BLaER1 treated with 17β-estradiol and CSF1 and Interleukin-3, amounts not matched to agents 10 nM and 100 nM (cell line): ENCODE results near the gene ROBO2.

Experiments used
- H3K27ac ChIP-seq, 11 experiments: shearing (Covaris generic); formaldehyde crosslinking; 2 replicates each; pipeline ENCODE4 v1.8.1; 2022
- H3K27me3 ChIP-seq, 11 experiments: shearing (Covaris generic); formaldehyde crosslinking; 2 replicates each; pipeline ENCODE4 v1.8.1; 2022
- H3K36me3 ChIP-seq, 11 experiments: shearing (Covaris generic); formaldehyde crosslinking; 2 replicates each; pipeline ENCODE4 v1.8.1; 2022
- H3K4me1 ChIP-seq, 10 experiments: shearing (Covaris generic); formaldehyde crosslinking; 2 replicates each; pipeline ENCODE4 v1.8.1; 2022
- H3K4me2 ChIP-seq, 11 experiments: shearing (Covaris generic); formaldehyde crosslinking; 2 replicates each; pipeline ENCODE4 v1.8.1; 2022
- H3K4me3 ChIP-seq, 10 experiments: shearing (Covaris generic); formaldehyde crosslinking; 2 replicates each; pipeline ENCODE4 v1.8.1; 2022
- H3K9ac ChIP-seq, 11 experiments: shearing (Covaris generic); formaldehyde crosslinking; 2 replicates each; pipeline ENCODE4 v1.8.1; 2022
- H3K9me3 ChIP-seq, 11 experiments: shearing (Covaris generic); formaldehyde crosslinking; replicated peaks in 1 of 11; 2 replicates each; pipeline ENCODE4 v1.8.1; 2022
- H4K20me1 ChIP-seq, 11 experiments: shearing (Covaris generic); formaldehyde crosslinking; 2 replicates each; pipeline ENCODE4 v1.8.1; 2022
- Cebpa-rat ChIP-seq, 11 experiments: shearing (Covaris generic); IDR thresholded peaks; 2 replicates each; pipeline ENCODE4 v1.8.1; 2022

Gene ROBO2

GRCh38 chr3:77039606-77040171, at the start of gene ROBO2:
ROBO2 (plus strand) TSS chr3:77040099; CDS start chr3:77040786, 687 bp downstream.
- Histone ChIP-seq H3K27ac (no peak within 1 kb of the TSS), H3K4me2 (peak within 1 kb of the TSS; percentile 55 to 84 (median 64)), H3K36me3 (no peaks in the 10 kb centered on the region), H3K4me1 (peaks cover 0 to 9% (median 5%) of the 10 kb centered on the region in 10 experiments; a peak in 7 of 20 replicates), H4K20me1 (peaks cover 0 to 4% (median 0%) of the 10 kb centered on the region in 11 experiments; a peak in 2 of 22 replicates), H3K9ac (no peak within 1 kb of the TSS; a peak in 1 of 22 replicates), H3K27me3 (peaks cover 34 to 43% (median 39%) of the 10 kb centered on the region in 11 experiments), H3K9me3 (peaks cover 0 to 13% (median 6%) of the 10 kb centered on the region in 11 experiments; a peak in 6 of 22 replicates), H3K4me3 (peak within 1 kb of the TSS; percentile 40 to 62 (median 52); a peak in 19 of 20 replicates)
- no peak for TF ChIP-seq Cebpa-rat (IDR thresholded peaks at IDR 0.05)

GRCh38 chr3:76990606-76991005, 49.3 kb upstream of the ROBO2 start:
- Histone ChIP-seq H3K27ac (no peak overlapping the region), H3K4me1 (no peaks in the 10 kb centered on the region), H3K4me2 (no peak overlapping the region)

GRCh38 chr3:76991165-76991564, 48.7 kb upstream of the ROBO2 start:
- no peaks in the 10 kb centered on the region for H3K27me3 ChIP-seq
- no peak overlapping the region for H3K9ac ChIP-seq
- H3K36me3 ChIP-seq: no peaks in the 10 kb centered on the region
- TF ChIP-seq Cebpa-rat (IDR thresholded peaks at IDR 0.05): 0 out of 22 replicates have a peak, but pooled peaks of 1 of the 11 experiments have one; percentile 12
- H3K4me1 ChIP-seq: no peaks in the 10 kb centered on the region
- no peak overlapping the region for H3K4me2 ChIP-seq
- no peaks in the 10 kb centered on the region for H4K20me1 ChIP-seq
- H3K4me3 ChIP-seq: no peak overlapping the region
- no peaks in the 10 kb centered on the region for H3K9me3 ChIP-seq
- H3K27ac ChIP-seq: no peak overlapping the region

More at GRCh38 chr3:76990606-76991005, 49.3 kb upstream of the ROBO2 start:
- Histone ChIP-seq H3K36me3 (no peaks in the 10 kb centered on the region), H3K4me3 (no peak overlapping the region), H3K9ac (no peak overlapping the region), H3K9me3 (no peaks in the 10 kb centered on the region), H3K27me3 (no peaks in the 10 kb centered on the region), H4K20me1 (no peaks in the 10 kb centered on the region)
- no peak for TF ChIP-seq Cebpa-rat (IDR thresholded peaks at IDR 0.05)

GRCh38 chr3:76997733-76998132, 42.2 kb upstream of the ROBO2 start:
- Histone ChIP-seq H3K4me1 (no peaks in the 10 kb centered on the region), H3K9ac (no peak overlapping the region)

GRCh38 chr3:76998555-76998954, 41.3 kb upstream of the ROBO2 start:
- H3K9me3 ChIP-seq: no peaks in the 10 kb centered on the region
- no peak overlapping the region for H3K9ac ChIP-seq
- no peak overlapping the region for H3K4me2 ChIP-seq
- no peak for TF ChIP-seq Cebpa-rat (IDR thresholded peaks at IDR 0.05)
- H3K36me3 ChIP-seq: no peaks in the 10 kb centered on the region
- H3K27ac ChIP-seq: no peak overlapping the region
- no peaks in the 10 kb centered on the region for H3K4me1 ChIP-seq
- no peaks in the 10 kb centered on the region for H3K27me3 ChIP-seq
- no peaks in the 10 kb centered on the region for H4K20me1 ChIP-seq
- no peak overlapping the region for H3K4me3 ChIP-seq

More at GRCh38 chr3:76997733-76998132, 42.2 kb upstream of the ROBO2 start:
- Histone ChIP-seq H3K36me3 (no peaks in the 10 kb centered on the region), H3K4me3 (no peak overlapping the region), H4K20me1 (no peaks in the 10 kb centered on the region), H3K9me3 (no peaks in the 10 kb centered on the region), H3K4me2 (no peak overlapping the region), H3K27me3 (no peaks in the 10 kb centered on the region), H3K27ac (no peak overlapping the region)
- TF ChIP-seq Cebpa-rat (IDR thresholded peaks at IDR 0.05): no peak

- Histone ChIP-seq H4K20me1 (no peaks in the 10 kb centered on the region), H3K27me3 (no peaks in the 10 kb centered on the region), H3K27ac (no peak overlapping the region), H3K9ac (no peak overlapping the region), H3K9me3 (no peaks in the 10 kb centered on the region), H3K4me1 (no peaks in the 10 kb centered on the region), H3K36me3 (no peaks in the 10 kb centered on the region), H3K4me2 (no peak overlapping the region), H3K4me3 (no peak overlapping the region)
- TF ChIP-seq Cebpa-rat (IDR thresholded peaks at IDR 0.05): no peak
These were observed 38.7 kb upstream of the ROBO2 start for GRCh38 chr3:77001062-77001701.

GRCh38 chr3:77014226-77014625, 25.7 kb upstream of the ROBO2 start:
- Histone ChIP-seq H3K27ac (no peak overlapping the region), H3K9me3 (no peaks in the 10 kb centered on the region), H4K20me1 (no peaks in the 10 kb centered on the region), H3K27me3 (no peaks in the 10 kb centered on the region), H3K36me3 (no peaks in the 10 kb centered on the region), H3K4me3 (no peak overlapping the region), H3K9ac (no peak overlapping the region), H3K4me1 (no peaks in the 10 kb centered on the region), H3K4me2 (no peak overlapping the region)
- no peak for TF ChIP-seq Cebpa-rat (IDR thresholded peaks at IDR 0.05)

GRCh38 chr3:77025471-77025870, 14.4 kb upstream of the ROBO2 start:
- H3K27ac ChIP-seq: no peak overlapping the region

GRCh38 chr3:77026904-77027634, 12.8 kb upstream of the ROBO2 start:
- Histone ChIP-seq H3K4me2 (no peak overlapping the region), H3K27me3 (no peaks in the 10 kb centered on the region), H3K9me3 (0 out of 22 replicates have a peak, but pooled peaks cover 0 to 5% (median 0%) of the 10 kb centered on the region in 11 experiments), H3K4me3 (no peak overlapping the region), H4K20me1 (no peaks in the 10 kb centered on the region), H3K27ac (0 out of 22 replicates have a peak overlapping the region, but pooled peaks of 1 of the 11 experiments have one; percentile 0), H3K36me3 (no peaks in the 10 kb centered on the region), H3K4me1 (no peaks in the 10 kb centered on the region), H3K9ac (no peak overlapping the region)
- no peak for TF ChIP-seq Cebpa-rat (IDR thresholded peaks at IDR 0.05)

More at GRCh38 chr3:77025471-77025870, 14.4 kb upstream of the ROBO2 start:
- Histone ChIP-seq H3K4me3 (no peak overlapping the region), H3K27me3 (no peaks in the 10 kb centered on the region), H3K4me2 (no peak overlapping the region), H3K36me3 (no peaks in the 10 kb centered on the region), H3K9ac (no peak overlapping the region), H4K20me1 (no peaks in the 10 kb centered on the region), H3K4me1 (no peaks in the 10 kb centered on the region), H3K9me3 (0 out of 22 replicates have a peak, but pooled peaks cover 0 to 5% (median 0%) of the 10 kb centered on the region in 11 experiments)
- no peak for TF ChIP-seq Cebpa-rat (IDR thresholded peaks at IDR 0.05)
